ENCODE results near the gene TMEM163. TPM values are rescaled to one million over a fixed set of nuclear protein-coding genes. Genes with fewer than 3 reads are reported as not detected.
A peak's percentile ranks its signal among the peaks of the same experiment; 100 is the strongest.

The TMEM163 gene
- polyA plus RNA-seq, 1 donor, result 0.72 TPM

- no peak for DNase-seq
Measured at GRCh38 chr2:134429886-134430285, 288.9 kb downstream of the TMEM163 start.

- DNase-seq, result no peak
Measured at GRCh38 chr2:134426721-134427120, 292.1 kb downstream of the TMEM163 start.

GRCh38 chr2:134425724-134426496 lies 292.9 kb downstream of the TMEM163 start:
- no peak for DNase-seq

GRCh38 chr2:134421556-134422328 lies 297.1 kb downstream of the TMEM163 start:
- no peak for DNase-seq

GRCh38 chr2:134420920-134421319 lies 297.9 kb downstream of the TMEM163 start:
- no peak for DNase-seq

- DNase-seq, result no peak
Measured at GRCh38 chr2:134420259-134420658, 298.5 kb downstream of the TMEM163 start.

- no peak for DNase-seq
Measured at GRCh38 chr2:134417968-134418582, 300.7 kb downstream of the TMEM163 start.

- DNase-seq, result no peak
Measured at GRCh38 chr2:134416637-134417036, 302.2 kb downstream of the TMEM163 start.

- no peak for DNase-seq
Measured at GRCh38 chr2:134416018-134416417, 302.8 kb downstream of the TMEM163 start.

- no peak for DNase-seq
Measured at GRCh38 chr2:134413912-134414311, 304.9 kb downstream of the TMEM163 start.

GRCh38 chr2:134413430-134413829 lies 305.4 kb downstream of the TMEM163 start:
- no peak for DNase-seq

- no peak for DNase-seq
Measured at GRCh38 chr2:134412639-134412999, 306.2 kb downstream of the TMEM163 start.

- DNase-seq, result peak; percentile 83
Measured at GRCh38 chr2:134411828-134412638, 306.8 kb downstream of the TMEM163 start.

- no peak for DNase-seq
Measured at GRCh38 chr2:134411279-134411827, 307.4 kb downstream of the TMEM163 start.

GRCh38 chr2:134410831-134411231 lies 308.0 kb downstream of the TMEM163 start:
- DNase-seq, result no peak

- DNase-seq, result no peak
Measured at GRCh38 chr2:134410006-134410405, 308.8 kb downstream of the TMEM163 start.

GRCh38 chr2:134408791-134409190 lies 310.0 kb downstream of the TMEM163 start:
- DNase-seq, result no peak

- DNase-seq, result no peak
Measured at GRCh38 chr2:134408386-134408785, 310.4 kb downstream of the TMEM163 start.

GRCh38 chr2:134407154-134407890 lies 311.5 kb downstream of the TMEM163 start:
- no peak for DNase-seq

- DNase-seq, result no peak
Measured at GRCh38 chr2:134406736-134407135, 312.1 kb downstream of the TMEM163 start.

- DNase-seq, result no peak
Measured at GRCh38 chr2:134406311-134406710, 312.5 kb downstream of the TMEM163 start.
